HepG2 (cell line): ENCODE data around the gene ADGRV1.

Experiments used
- CTCF ChIP-seq: sonication (generic); formaldehyde crosslinking; IDR thresholded peaks from 2 replicates; pipeline ENCODE4 v1.5.0; 2020; ENCODE audit warnings: mild to moderate bottlenecking, missing genetic modification reagents, moderate library complexity
- MYC ChIP-seq: sonication (generic); formaldehyde crosslinking; IDR thresholded peaks from 2 replicates; pipeline ENCODE4 v1.9.0; 2021; ENCODE audit warnings: missing genetic modification reagents, borderline replicate concordance
- NFRKB ChIP-seq: fragments of 450-650 bp; IDR thresholded peaks from 2 replicates; pipeline ENCODE4 v1.6.1; 2017
- ZNF362 ChIP-seq: sonication (generic); formaldehyde crosslinking; IDR thresholded peaks from 2 replicates; pipeline ENCODE4 v1.4.0; 2020; ENCODE audit warnings: missing genetic modification reagents, mild to moderate bottlenecking, borderline replicate concordance
- ZNF883 ChIP-seq: sonication (generic); formaldehyde crosslinking; IDR thresholded peaks from 2 replicates; pipeline ENCODE4 v1.5.1; 2020; ENCODE audit warnings: mild to moderate bottlenecking, missing genetic modification reagents; ENCODE audit errors: not compliant biosample characterization

- TF ChIP-seq MYC (CRISPR knock-in tag) = no peak
- TF ChIP-seq NFRKB = no peak
- no peak for TF ChIP-seq ZNF883 (CRISPR knock-in tag)
- TF ChIP-seq CTCF (CRISPR knock-in tag) = no peak
- no peak for TF ChIP-seq ZNF362 (CRISPR knock-in tag)
Observed at GRCh38 chr5:91042247-91042935, 483.8 kb downstream of the ADGRV1 start.
